Cardiac septum (tissue), 1 donor: ENCODE data around the gene SLX4IP. TPM values are rescaled to one million over a fixed set of nuclear protein-coding genes. Genes with fewer than 3 reads are reported as not detected.

Experiments used
- DNase-seq: peaks from one replicate; pipeline ENCODE4 v3.0.0-alpha.2; 2020; ENCODE audit warnings: low spot score
- intact Hi-C: fragments of 100-400 bp; cut with DNase I; formaldehyde crosslinking; loops from one replicate; pipeline ENCODE4 v1.14.0; 2022
- total RNA-seq: library from RNA; stranded (reverse); fragmentation: NEBNext Ultra II Directional; extraction: Animal tissue kit (Norgen Biotek cat#: 25700); gene quantifications from one replicate; pipeline ENCODE4 v1.2.1, GENCODE V29; 2021
- donor health status: DM: no; HTN: no; CAD: no.

Gene SLX4IP
- total RNA-seq, 1 donor from 2014 or later = 2.3 TPM

DNA sequence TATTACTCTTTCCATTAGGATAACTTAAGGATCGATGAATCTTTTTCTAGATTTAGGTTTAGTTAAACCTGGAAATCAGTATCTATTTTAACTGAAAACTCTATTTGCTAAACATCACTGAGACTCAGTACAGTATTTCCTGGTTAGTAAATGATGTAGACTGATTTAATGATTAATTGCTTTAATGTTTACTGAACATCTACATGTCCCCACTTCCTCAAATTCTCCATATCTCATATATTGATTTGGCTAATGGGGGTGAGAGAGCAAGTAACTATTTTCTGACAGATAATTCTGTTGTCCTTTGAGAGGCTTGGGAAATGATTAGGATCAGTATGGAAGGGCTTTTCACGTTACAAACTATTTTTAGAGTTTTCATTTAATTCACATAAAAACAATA, 11.4 kb upstream of the SLX4IP start:
- DNase-seq = no peak
- intact Hi-C loops = loop anchor here (10.0 kb wide), 2 partner anchors 69 to 809 kb away; no protein-coding TSS in a partner anchor

DNA sequence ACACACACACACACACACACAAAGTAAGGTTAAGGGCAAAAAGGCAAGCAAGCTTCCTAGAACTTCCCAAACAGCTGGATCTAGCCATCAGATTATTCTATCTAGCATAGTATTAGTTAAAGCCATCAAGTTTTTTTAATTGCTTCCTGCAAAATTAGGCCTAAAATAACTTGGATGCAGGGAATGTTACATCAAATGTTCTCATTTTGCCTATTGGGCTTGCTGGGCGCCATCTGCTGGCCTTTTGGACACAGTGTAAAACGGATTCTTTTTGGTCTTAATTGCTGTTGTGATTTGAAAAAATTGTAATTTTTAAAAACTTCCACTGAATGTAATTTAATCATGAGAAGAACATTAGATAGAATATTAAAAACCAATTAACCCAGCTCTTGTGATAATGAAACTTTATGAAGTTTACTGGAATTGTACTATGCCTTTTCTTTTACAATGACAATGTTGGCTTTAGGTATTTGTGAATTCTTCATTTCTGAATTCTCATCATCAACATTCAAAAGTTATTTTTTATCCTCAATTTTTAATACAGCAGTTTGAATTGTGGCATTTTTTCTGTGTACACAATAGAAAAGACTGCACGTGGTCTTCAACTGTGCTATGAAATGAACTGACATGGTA, 7.9 kb upstream of the SLX4IP start:
- no peak for DNase-seq
- intact Hi-C loops = loop anchor here (5.0 to 10.0 kb wide), 3 partner anchors 72 to 812 kb away; no protein-coding TSS in a partner anchor

DNA sequence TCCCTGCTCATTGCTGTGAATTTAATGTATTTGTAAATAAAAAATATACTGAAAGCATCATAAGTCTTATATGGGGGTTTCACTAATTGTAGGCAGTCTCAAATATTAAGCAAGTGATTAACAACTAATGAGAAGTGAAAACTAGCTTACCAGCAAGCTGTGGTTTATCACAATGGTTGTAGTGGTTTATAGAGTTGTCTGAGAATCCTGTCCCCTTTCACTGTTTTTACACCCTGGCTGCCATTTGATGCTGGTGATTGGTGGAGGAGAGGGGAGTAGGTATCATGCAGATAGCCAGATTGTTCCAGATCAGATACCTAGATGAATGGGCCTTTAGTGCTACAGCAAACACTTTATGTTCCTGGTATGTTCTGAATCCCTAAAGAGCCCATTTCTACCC, 7.1 kb upstream of the SLX4IP start:
- intact Hi-C loops = loop anchor here (5.0 to 10.0 kb wide), 3 partner anchors 73 to 813 kb away; no protein-coding TSS in a partner anchor
- no peak for DNase-seq

DNA sequence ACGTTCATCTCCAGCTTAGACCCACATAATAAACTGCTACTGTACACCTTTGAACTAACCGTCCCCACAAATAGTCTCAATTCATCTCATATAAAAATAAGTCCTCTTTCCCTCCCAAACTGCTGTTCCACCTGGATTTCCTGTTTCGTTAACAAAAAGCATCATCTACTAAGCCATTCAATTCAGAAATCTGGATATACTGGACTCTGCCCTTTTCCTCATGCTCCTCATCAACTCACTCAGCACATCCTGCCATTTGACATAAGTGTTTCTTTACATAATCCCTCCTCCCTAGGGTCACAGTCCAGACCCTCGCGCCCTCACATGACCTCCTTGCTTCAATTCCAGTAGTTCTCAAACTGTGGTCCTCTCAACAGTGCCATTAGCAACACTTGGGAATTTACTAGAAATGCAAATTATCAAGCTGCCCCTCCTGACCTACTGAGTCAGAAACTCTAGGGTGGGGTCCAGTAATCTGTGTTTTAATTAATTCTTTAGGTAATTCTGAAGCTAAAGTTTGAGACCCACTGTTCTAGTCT, 5.6 kb upstream of the SLX4IP start:
- intact Hi-C loops = loop anchor here (5.0 to 10.0 kb wide), 3 partner anchors 75 to 815 kb away; no protein-coding TSS in a partner anchor
- DNase-seq = no peak

DNA sequence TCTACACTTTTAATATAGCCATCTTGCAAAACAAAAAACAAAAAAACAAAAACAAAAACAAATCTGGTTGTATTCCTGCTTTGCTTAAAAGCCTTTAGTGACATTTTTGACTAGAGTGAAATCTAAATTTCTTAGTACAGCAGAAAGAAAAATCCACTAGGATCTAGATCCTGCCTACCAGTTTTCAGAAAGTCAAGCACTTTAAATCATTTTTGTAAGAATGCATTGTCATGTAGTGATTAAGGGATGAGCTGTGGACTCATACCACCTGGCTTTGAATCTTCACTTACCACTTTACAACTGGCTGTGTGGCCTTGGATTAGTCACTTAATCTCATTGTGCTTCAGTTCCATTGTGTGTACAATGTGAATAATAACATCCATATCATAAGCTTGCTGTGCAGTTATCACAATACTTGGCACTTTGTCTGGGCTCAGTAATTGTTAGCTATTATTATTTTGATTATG, 5.1 kb upstream of the SLX4IP start:
- DNase-seq = no peak
- intact Hi-C loops = loop anchor here (5.0 to 10.0 kb wide), 5 partner anchors 75 to 845 kb away; no protein-coding TSS in a partner anchor

DNA sequence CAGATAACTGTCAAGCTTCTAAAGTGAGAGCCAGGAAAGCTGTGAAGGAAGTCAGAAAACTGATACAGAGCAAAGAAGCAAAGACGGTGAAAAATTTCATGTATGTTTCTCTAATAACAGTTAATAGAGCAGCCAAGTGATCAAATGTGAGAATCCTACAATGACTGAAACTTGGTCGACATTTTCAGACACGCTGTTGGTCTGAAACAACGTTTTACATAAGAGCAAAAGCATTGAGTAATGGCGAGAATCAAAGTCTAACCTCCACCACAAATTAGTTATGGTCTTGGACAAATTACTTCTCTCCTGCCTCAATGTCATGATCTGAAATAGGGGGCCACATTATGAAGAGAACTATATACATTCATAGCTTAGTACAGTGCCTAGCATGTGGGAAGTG, 4.4 kb upstream of the SLX4IP start:
- intact Hi-C loops = loop anchor here (5.0 to 10.0 kb wide), 2 partner anchors 338 to 844 kb away; no protein-coding TSS in a partner anchor

DNA sequence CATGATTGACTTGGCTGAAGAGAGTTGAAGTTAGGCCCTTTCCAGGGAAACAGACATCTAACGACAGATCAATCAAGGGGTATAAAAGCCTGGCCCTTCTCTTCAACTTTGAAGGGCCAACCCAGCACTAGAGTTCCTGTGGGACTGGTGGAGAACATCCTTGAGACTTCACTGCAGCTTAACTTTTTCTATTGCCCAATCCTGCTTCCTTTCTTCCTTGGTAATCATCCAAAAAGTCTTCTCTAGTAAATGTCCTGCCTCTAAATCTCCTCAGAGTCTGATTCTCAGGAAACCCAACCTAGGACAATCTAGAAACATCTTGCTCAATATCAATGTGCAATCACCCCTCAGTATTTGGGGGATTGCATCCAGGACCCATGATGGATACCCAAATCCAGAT, 3.0 kb upstream of the SLX4IP start:
- intact Hi-C loops = loop anchor here (5.0 to 10.0 kb wide), 2 partner anchors 340 to 843 kb away; no protein-coding TSS in a partner anchor
- DNase-seq = no peak

More for the DNA sequence above, 4.4 kb upstream of the SLX4IP start:
- DNase-seq = no peak

DNA sequence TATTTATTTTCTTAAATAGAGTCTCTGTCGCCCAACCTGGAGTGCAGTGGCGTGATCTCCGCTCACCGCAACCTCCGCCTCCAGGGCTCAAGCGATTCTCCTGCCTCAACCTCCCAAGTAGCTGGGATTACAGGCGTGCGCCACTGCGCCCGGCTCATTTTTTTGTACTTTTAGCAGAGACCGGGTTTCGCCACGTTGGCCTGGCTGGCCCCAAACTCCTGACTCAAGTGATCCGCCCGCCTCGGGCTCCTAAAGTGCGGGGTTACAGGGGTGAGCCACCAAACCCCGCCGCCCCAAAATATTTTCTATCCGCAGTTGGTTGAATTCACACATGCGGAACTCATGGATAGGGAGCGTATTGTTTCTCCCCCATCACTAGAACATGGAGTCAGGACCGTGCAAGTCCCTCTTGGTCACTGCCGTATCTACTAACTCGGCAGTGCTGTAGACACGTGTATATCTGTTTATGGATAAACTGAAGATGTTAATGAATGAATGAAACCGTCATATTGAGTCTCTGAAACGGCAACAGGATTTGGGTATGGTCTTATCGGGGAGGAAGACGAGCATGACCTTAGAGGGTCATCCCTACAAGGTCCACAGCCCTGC, 2.0 kb upstream of the SLX4IP start:
- no peak for DNase-seq
- intact Hi-C loops = loop anchor here (5.0 to 10.0 kb wide), 2 partner anchors 341 to 842 kb away; no protein-coding TSS in a partner anchor

DNA sequence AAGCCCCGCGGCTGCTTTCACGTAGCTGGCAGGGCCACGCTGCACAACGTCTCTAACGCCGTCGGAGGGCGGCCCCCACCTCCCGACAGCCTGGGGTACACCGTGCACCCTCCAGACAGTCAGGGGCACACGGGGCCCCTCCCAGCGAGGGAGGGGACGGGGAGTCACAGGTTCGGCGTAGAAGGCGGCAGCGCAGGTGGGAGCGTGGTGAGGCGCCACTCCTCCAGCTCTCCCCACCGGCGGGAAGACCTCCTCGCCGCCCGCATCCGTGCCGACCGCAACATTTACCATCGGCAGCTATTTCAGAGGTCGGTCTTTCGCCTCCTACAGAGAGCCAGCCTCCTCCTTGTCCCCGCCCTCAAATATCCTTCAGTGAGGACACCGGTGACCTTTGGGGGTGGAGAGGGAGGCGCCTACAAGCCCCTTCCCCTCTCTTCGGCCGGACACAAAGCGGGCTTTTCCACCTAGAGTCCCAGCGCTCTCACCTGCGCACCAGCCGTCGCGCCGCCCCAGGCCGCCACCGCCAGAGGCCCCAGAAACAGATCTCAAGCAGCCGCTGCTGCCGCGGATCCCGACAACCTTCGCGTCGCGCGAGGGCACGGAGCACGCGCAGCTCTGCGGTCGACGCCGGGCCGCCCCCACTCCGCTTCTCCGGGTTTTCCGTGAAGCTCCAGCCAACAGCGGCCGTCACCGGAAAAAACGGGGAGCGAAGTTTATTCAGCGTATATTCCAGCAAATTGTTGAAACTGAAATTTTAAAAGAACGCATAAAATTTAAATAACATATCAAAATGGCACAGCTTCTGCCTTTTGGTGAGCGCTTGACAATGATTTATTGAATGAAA, 1.3 kb upstream of the SLX4IP start, which contains the start of gene MKKS:
TSS of gene MKKS (minus strand) at position 600 of the 844 bp plus-strand sequence. CDS start 20,708 bp downstream, outside the sequence.
- DNase-seq = peak; percentile 94
- intact Hi-C loops = loop anchor here (5.0 to 10.0 kb wide), 2 partner anchors 342 to 841 kb away; no protein-coding TSS in a partner anchor

DNA sequence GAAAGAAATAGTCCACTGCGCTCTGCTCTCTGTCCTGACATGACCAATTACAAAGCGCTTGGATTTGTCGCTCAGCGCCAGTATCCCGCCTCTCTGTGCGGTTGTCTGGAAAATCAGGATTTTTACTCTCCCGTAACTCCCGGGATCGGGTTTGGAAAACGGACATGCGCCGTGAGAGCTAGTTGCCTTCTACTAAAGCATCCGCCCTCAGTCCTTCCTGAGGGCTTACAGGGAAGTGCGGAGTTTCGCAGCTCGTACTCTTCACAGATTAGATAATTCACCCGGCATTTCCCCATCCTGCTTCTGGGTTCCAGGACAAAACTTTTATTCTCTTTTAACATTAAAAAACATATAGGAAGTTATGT, 656 bp upstream of the SLX4IP start:
- intact Hi-C loops = loop anchor here (5.0 to 10.0 kb wide), 2 partner anchors 342 to 840 kb away; no protein-coding TSS in a partner anchor
- peak; percentile 94 for DNase-seq

DNA sequence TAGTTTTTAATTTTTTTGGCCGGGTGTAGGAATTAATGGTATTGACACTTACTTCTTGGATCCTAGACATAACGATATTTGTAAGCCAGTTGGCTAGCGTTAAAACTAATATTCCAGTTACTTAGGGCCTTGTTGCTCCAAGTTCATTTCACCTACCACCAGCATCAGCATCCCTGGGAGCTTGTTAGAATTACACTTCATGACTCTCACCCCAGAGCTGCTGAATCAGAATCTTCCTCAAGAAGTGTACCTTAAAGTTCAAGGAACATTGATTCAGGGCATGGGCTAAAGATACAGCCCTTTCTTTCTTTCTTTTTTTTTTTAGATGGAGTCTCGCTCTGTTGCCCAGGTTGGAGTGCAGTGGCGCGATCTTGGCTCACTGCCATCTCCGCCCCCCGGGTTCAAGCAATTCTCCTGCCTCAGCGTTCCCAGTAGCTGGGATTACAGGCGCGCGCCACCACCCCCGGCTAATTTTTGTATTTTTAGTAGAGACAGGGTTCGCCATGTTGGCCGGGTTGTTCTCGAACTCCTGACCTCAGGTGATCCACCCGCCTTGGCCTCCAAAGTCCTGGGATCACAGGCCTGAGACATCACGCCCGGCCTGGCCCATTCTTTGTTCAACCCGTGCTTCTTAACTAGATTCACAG, 1.1 kb downstream of the SLX4IP start:
- intact Hi-C loops = loop anchor here (10.0 kb wide), 1 partner anchor 839 kb away; no protein-coding TSS in a partner anchor
- DNase-seq = no peak

DNA sequence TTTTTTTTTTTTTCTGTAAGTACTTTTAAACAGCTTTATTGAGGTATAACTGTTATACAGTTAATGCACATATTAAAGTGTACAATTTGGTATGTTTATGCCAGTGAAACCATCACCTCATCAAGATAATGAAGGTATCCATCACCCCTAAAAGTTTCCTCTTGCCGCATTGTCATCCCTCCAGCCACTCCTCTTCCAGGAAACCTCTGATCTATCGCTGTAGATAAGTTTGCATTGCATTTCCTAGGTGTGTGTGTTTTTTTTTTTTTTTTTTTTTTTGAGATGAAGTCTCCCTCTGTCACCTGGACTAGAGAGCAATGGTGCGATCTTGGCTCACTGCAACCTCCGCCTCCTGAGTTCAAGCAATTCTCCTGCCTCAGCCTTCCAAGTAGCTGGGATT, 3.1 kb downstream of the SLX4IP start:
- no peak for DNase-seq
- intact Hi-C loops = loop anchor here (10.0 kb wide), 1 partner anchor 837 kb away; no protein-coding TSS in a partner anchor

DNA sequence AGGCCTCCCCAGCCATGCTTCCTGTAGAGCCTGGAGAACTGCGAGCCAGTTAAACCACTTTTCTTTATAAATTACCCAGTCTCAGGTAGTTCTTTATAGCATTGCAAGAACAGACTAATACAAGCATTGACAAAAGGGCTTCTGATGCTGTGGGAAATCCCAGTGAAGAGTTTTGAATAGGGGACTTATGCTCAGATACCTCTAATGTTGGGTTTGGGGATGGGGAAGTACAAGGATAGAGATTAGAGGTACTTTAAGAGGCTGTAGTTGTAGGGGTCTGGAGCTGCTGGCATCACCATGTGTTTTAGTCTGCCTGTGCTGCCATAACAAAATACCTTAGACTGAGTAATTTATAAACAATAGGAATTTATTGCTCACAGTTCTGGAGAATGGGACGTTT, 8.8 kb downstream of the SLX4IP start:
- intact Hi-C loops = no loop called here

DNA sequence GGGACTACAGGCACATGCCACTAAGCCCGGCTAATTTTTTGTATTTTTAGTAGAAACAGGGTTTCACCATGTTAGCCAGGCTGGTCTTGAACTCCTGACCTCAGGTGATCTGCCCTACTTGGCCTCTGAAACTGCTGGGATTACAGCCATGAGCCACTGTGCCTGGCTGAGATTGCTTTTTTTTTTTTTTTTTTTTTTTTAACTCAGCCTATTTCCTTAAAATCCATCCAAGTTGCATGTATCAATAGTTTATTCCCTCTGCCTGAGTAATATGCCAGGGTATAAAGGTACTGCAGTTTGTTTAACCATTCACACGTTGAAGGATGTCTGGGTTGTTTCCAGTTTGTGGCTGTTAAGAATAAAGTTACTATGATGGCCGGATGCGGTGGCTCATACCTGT, 10.7 kb downstream of the SLX4IP start:
- DNase-seq = no peak
- intact Hi-C loops = no loop called here

More for the DNA sequence above, 8.8 kb downstream of the SLX4IP start:
- DNase-seq = no peak

DNA sequence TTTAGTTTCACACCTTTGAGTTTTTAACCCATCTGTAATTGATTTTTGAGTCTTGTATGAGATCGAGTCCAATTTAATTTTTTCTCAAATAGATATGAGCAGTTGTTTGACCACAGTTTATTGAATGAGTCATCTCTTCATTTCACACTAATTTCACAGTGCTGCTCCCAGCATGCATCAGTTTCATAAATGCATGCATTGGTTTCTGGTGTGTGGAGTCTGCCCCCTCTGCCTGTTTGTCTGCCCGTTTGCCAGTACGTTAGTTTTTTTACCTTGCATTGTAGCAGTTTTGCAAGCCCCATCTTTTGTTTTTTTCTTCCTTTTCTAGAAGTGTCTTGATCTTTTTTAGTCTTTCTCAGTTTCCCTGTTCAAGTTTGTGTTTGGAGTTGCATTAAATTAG, 11.9 kb downstream of the SLX4IP start:
- intact Hi-C loops = no loop called here
- no peak for DNase-seq

DNA sequence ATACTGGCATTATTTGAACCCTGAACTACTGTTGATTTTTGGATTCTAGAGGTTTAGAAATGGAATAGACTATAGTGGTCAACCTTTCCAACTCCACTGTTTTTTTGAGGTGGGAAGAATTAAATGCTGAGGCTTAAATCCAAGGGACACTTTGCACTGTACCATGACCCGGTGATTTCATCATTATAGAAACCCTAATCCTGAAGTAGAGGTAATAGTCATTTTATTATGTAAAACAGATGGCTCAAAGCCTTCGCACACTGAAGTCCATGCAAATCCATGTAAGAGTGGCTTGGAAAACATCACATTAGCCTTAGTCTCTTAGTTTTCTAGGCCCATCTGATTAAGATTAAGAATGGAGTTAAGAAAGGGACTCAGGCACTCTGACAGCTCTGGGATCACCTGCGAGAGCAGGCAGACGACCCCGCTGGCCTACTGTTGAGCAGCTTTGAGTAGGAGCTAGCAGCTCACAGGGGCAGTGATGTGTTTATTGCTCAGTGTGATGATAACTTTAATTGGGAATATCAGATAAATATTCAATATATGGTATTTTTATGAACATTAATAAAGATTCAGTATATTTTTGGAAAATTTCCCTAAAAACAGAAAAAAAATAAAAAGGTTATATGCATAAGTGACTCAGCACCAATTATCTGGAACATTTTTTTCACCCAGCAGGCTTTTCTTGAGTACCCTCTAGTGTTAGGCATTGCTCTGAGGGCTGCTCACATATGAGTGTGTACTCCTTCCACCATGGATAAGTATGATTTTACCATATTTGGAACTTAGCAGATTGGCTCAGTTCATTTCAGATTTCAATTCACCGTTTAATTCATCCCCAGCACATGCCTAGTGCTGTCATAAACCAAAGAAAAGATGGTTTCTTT, 13.4 kb downstream of the SLX4IP start:
- DNase-seq = no peak

DNA sequence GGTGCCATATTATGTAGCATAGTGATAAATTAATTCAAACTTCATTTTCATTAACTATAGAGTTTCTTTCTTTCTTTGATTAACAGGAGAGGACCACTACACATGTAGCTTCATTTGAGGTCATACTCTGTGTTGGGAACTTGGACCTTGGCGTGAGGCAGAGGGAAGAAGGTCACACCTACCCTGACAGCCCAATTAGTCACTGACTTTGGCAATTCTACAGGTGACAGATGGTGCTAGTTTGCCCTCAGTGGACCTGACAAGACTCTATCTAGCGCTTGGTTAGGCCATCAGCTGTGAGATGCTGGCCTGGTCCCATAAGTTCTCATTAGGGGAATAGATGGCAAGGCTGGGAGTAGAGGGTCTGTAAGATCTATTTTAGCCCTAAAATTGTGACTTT, 14.2 kb downstream of the SLX4IP start:
- no peak for DNase-seq
- intact Hi-C loops = no loop called here

More for the DNA sequence above, 13.4 kb downstream of the SLX4IP start:
- intact Hi-C loops = no loop called here

DNA sequence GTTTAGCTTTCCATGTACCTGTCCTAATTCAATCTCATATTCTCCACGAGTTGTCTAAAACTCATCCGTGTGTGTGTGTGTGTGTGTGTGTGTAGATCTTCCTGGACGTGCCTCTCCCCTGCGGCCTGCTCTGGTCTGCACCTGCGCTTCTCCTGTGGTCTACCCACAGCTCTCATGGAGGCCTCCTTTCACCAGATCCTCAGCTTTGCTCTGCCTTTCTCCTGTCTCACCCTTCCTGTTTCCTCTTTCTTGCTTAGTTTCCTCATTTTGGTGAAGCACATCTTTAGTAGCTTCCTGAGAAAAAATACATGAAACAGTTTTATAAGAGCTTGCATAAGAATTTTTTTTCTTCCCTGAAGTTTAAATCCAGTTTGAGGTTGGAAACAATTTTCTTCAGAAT, 18.1 kb downstream of the SLX4IP start:
- DNase-seq = no peak
- intact Hi-C loops = no loop called here
